Suppressor macrophage treated with lipopolysaccharide for 4 hours (primary cell): ENCODE data around the gene GRIA3.

Experiments
- DNase-seq: peaks from one replicate; pipeline ENCODE4 v3.0.0-alpha.2; 2020

Gene GRIA3

DNA sequence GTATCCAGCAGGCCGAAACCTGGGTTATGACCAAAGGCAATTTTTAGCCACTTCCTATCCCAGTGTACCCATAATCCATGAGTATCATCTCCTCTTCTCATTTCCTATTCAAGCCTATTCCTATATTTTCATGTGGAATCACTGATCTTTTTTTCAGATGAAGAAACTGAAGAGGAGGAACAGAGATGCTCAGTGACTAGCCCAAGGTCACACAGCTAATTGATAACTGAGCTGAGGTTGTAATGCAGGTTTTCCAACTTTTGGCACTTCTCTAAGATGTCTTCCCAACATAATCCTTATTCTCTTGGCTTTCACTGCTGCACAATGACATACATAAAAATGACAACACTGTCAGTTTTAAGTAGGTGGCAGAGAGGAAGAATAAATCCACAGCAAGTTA is 15.3 kb downstream of the GRIA3 start:
- DNase-seq: no peak

DNA sequence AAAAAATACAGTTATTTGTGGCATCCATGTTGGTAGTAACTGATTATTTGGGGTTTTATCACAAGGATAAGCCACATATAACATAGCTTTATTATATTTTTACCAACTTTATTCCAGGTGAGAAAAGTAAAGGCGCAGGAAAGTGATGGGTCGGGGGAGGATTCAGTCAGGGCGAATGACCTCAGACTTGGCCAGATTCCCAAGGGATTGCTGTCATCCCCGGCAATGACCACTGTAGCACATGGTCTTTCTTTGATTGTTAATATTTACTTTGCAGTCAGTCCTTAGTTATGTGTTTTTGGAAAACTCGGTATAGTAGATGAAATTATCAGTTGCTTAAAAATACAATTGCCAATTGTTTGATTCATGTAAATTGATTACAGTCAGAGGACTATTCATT is 17.6 kb downstream of the GRIA3 start:
- DNase-seq: no peak

- DNase-seq: no peak
Observed at GRCh38 chrX:123202523-123202922, 18.4 kb downstream of the GRIA3 start.

DNA sequence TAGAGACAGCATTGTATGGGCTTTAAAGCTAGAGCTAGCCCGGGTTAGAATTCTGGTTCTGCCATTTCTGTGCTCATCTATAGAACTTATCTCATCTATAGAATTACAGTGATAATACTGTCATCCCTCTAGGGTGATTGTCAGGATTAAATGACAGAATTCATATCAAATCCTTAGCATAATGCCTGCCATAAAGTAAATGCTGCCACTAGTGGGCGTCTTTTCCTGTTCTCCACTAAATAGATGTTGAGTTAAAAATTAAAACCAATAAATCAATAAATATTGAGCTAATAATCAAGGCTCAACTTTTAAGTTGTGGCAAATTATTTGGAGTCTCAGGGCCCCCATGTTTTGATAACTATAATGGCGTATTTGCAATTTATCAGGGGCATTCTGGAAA is 19.7 kb downstream of the GRIA3 start:
- no peak for DNase-seq

GRCh38 chrX:123206176-123206575 is 22.1 kb downstream of the GRIA3 start:
- no peak for DNase-seq

DNA sequence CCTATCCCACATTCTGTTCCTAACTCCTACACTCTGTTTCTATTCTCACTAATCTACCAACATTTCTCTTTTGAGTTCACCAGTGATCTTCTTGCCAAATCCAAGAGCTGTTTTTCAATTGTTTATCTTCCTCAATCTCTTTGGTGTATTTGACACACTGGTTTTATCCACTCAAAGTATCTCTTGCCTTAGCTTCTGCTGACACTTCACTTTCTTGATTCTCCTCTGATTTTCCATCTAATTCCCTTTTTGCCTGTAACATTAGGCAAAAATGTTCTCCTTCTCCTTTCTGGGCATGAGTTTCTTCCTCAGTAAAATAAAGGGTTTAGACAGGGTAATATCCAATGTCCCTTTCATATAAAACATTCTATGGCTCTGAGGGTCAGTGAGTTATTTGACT is 26.2 kb downstream of the GRIA3 start:
- no peak for DNase-seq

DNA sequence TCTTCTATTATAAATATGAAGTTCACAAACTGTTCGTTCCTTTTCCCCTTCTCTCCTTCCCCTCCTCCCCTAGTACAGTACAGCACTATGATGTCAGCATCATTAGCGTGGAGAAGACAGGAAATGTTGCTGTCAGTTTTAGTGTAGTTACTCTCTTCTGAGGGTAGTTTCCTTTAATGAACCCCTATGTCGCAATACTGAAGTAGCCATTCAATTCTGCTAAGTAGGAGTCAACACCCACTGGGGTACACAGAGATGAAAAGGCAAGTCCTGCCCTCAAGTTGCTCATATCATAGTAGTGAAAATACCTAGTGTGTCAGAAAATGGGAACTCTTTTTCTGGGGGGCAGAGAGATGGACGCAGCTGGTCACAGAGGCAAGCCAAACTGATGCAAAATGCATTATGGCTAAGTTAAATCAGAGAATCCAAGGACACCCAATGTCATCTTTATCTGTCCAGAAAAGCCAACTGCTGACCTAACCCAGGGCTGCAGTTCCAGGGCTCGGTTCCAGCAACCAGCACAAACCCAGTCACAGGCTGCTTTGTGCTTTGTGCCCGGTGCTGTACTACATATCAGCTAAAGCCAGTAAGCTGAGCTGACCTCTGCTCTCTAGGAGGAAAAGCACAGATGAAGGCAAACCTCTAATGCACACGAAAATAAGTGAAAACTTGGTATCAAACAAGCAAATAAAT is 31.5 kb downstream of the GRIA3 start:
- DNase-seq: no peak

GRCh38 chrX:123217077-123217476 is 33.0 kb downstream of the GRIA3 start:
- no peak for DNase-seq

DNA sequence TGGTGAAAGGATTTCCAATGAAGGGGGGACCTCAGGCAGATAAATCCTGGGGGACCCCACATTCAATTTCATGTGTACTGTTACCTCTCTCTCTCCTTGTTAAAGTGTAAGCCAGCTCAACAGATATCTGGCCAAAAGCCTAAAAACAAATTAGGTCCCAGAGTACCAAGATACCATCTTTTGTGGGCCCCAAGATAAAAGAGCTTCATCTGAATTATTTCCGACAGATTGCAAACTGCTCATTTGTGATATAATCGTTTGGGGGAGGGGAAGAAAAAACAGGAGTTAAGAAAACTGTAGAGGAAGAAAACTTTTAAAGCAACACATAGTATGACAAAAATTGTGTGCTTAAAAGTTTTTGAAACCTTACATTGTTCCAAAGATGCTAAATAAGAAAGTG is 33.6 kb downstream of the GRIA3 start:
- no peak for DNase-seq

DNA sequence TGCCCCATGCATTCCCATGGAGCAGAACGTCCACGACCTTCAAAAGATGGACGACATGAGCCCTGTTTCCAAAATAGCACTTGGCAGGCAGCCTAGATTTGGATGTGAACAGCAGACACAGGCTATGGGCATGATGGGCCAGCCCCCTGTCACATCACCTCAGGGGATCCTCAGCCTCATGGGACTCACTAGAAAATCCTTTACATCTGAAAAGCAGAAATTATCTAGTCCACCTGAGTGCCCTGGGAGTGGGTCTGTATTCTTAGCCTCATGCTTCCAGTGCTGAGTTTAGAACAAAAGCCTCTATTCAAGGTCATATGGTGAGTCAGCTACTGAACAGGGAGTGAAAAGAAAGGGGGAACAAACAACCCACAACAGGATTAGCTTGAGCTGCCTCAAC is 35.8 kb downstream of the GRIA3 start:
- DNase-seq: no peak

DNA sequence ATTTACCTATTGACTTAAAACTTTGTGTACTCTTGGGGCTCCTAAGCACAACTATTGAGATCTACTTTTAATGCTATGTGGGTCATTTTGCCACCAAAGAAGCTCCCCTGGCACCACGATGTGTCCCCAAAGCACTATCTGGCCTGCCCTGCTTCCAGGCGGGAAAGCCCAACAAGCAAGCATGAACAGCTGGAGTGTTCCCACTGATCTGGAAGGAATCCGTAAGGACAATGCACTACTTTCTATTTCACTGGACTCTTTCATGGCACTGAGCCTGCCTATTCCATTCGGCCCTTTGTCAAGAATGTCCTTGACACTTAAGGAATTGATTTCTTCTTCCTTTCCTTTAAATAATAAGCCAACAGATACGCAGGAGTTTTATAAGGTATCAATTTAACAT is 38.8 kb downstream of the GRIA3 start:
- DNase-seq: no peak

- DNase-seq: no peak
Observed at GRCh38 chrX:123223409-123223808, 39.3 kb downstream of the GRIA3 start.

DNA sequence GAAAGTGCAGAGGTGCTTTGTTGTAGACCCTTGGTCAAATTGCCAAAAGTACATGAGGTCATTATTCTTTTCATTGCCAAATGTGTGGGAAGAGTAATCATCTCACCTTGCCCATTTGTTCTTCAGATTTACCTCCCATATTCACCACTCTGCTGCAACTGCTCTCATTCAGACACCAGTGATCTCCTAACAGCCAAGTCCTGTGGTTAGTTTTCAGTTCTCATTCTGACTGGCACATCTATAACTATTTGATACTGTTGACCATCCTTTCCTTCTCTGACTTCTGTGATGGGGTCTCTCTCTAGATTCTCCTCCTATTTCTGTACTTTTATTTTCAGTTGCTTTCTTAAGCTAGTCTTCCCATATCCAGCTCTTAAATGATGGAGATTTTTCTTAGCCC is 39.8 kb downstream of the GRIA3 start:
- no peak for DNase-seq

GRCh38 chrX:123230798-123231197 is 46.7 kb downstream of the GRIA3 start:
- DNase-seq: no peak

GRCh38 chrX:123236859-123237258 is 52.8 kb downstream of the GRIA3 start:
- no peak for DNase-seq

- DNase-seq: no peak
Observed at GRCh38 chrX:123237271-123237670, 53.2 kb downstream of the GRIA3 start.

- no peak for DNase-seq
Observed at GRCh38 chrX:123254457-123254856, 70.4 kb downstream of the GRIA3 start.

DNA sequence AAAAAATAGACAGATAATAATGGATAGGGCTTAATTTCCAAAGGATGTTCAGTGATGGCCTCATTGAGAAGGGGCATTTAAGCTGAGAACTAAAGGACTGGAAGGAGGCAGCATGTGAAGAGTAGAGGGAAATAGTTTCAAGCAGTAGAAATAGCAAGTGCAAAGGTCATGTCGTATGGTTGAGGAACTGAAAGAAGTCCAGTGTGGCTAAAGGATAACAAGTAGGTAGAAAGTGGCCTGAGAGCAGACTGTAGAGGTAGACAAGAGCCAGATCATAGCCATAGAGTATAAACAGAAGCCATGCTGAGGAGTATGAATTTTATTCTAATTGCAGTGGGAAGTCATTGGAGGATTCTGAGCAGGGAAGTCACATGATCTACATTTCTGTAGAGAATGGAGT is 72.3 kb downstream of the GRIA3 start:
- no peak for DNase-seq

DNA sequence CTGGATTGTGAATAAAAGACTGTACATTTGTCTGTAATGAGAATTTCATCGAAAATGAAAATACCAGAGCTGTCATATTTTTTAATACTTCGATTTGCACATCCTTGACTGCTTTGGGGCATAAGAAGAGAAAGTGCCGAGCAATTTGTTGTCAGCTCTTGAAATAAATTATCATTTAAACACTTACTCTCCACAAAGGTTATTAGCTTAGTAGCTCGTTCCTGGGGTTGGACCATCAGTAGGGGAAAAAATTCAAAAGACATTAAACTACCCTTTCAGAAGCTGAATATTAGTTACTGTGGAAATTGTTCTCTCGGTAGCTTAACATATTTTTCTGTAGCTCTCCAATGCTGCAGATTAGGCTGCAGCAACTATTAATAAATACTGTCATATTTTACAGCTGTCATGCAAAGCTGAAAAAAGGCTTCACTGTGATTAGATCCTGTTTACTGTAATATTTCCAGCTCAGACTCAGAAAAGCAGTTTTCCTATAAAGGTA is 76.9 kb downstream of the GRIA3 start:
- no peak for DNase-seq

GRCh38 chrX:123263270-123263669 is 79.2 kb downstream of the GRIA3 start:
- no peak for DNase-seq

GRCh38 chrX:123263747-123264146 is 79.7 kb downstream of the GRIA3 start:
- DNase-seq: no peak

DNA sequence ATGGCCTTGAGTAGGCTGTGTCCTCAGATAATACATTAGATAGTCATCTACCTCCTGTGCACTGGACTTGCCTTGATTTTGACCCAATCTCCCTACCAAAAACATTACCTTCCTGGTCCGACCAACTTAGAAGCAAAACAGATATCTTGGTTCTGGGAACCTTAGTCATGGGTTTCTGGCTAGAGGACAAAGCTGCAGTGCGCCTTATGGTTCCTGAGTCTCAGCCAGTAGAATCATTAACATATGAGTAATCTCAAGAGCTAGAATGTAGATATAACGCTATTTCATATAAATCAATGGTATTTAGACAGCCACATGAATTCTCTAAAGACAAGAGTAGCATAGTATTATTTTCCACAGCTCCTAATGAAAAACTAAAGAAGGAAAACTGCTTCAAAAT is 83.1 kb downstream of the GRIA3 start:
- no peak for DNase-seq

DNA sequence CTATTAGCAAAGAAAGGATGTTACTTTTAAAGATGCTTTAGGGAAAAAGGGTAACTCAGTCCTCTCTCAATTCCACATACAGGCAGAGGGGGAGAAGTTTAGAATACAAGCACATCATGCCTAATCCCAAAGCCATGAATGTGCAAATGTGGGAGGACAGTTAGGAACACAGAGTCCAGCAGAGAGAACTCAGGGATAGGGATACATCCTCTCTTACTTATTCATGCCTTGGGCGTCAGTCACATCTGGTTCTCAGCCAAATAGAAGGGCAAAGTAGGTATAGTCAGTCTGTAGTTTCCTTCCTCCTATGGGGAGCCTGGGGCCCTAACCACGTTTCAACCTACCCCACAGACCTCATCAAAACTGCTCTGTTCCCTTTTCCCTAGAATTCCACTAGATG is 87.8 kb downstream of the GRIA3 start:
- no peak for DNase-seq

DNA sequence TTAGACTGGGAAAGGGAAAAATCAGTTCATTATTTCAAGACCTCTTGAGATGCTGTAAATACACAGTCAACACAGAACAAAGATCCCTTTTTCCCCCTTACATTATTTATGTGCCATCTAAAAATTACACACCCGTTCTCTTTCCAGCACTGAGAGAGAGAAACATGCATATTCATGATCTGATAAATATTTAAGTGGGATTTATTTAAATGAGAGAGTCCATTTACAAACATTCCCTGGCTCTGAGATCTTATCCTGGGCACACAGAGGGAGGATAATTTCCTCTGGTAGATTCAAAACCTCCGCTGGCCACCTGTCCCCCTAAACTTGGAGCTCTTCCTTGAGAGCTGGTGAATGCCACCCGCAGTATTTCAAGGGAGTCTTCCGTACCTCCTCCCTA is 88.6 kb downstream of the GRIA3 start:
- no peak for DNase-seq

- no peak for DNase-seq
Observed at GRCh38 chrX:123274796-123275195, 90.7 kb downstream of the GRIA3 start.
